GM12864 (cell line): ENCODE measurements around the gene TMEM63A.

Experiments used
- DNase-seq: peaks from one replicate; pipeline ENCODE4 v3.0.0-alpha.2; 2011; ENCODE audit warnings: low read depth
- H3K4me3 ChIP-seq: 2 replicates; pipeline ENCODE4 v1.5.1; 2011; ENCODE audit warnings: mild to moderate bottlenecking, low read depth, low read length, control low read depth
- CTCF ChIP-seq: IDR thresholded peaks from 2 replicates; pipeline ENCODE4 v1.5.1; 2011; ENCODE audit warnings: low read depth, mild to moderate bottlenecking, moderate library complexity, low read length, control low read depth, inconsistent platforms; ENCODE audit errors: missing control alignments

Gene TMEM63A

GRCh38 chr1:225923692-225924555 lies 41.7 kb upstream of the TMEM63A start, which contains the start of gene PYCR2:
Gene PYCR2, minus strand, starts transcription at chr1:225924250. Its CDS starts 140 bp downstream, at chr1:225924110.
- H3K4me3 ChIP-seq: peak within 1 kb of the TSS; percentile 91
- peak; percentile 86 for DNase-seq
- TF ChIP-seq CTCF: no peak

- H3K4me3 ChIP-seq: peak overlapping the region; percentile 91
- no peak for TF ChIP-seq CTCF
- no peak for DNase-seq
These were observed 41.2 kb upstream of the TMEM63A start for GRCh38 chr1:225923381-225923691.

GRCh38 chr1:225921734-225922709 lies 39.8 kb upstream of the TMEM63A start:
- DNase-seq: no peak

GRCh38 chr1:225919906-225920305 lies 37.7 kb upstream of the TMEM63A start:
- no peak for DNase-seq
- no peak overlapping the region for H3K4me3 ChIP-seq
- no peak for TF ChIP-seq CTCF

More at GRCh38 chr1:225921734-225922709, 39.8 kb upstream of the TMEM63A start:
- TF ChIP-seq CTCF: no peak
- H3K4me3 ChIP-seq: no peak overlapping the region

- no peak for TF ChIP-seq CTCF
- no peak overlapping the region for H3K4me3 ChIP-seq
- DNase-seq: no peak
These were observed 36.1 kb upstream of the TMEM63A start for GRCh38 chr1:225918280-225918679.

GRCh38 chr1:225917536-225917935 lies 35.4 kb upstream of the TMEM63A start:
- no peak for TF ChIP-seq CTCF
- DNase-seq: no peak
- no peak overlapping the region for H3K4me3 ChIP-seq
